Measurements from ENCODE around the gene ZBTB38.

ZBTB38 gene

DNA sequence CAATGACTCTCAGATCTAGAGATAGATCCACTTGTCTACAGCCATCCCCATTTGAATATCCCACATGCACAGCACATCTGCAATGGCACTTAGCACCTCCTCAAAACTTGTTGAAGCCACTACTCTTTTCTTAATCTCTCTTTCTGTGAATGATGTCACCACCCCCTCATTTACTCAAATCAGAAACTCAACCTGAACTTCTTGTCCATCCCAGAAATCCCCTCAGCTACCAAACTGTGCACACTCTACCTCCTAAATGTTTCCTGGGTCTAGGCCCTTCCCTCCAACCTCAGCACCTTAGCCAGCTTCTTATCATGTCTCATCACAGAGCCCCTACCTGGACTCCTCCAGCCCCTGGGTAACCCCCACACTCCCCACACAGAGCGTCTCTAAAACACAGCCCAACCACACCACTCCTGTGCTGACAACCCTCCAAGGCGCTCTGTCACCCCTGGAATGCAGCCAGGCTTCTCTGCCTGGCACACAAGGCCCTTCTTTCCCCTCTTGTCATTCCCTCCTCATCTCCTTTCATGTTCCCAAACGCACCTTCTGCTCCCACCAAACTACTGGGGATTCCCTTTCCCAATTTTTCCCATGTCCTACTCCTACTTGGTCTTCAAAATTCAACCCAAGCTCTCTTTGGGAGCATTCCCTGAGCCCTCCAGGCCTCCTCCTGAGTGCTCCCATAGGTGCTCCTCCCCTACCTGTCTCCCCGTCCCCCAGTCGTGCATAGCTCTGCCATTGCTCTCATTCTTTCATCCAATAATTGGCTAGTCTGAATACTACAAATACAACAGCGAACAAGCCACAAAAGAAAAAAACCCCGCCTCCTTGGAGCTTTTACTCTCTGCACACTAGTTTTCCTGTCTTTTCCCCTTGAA is 39.8 kb upstream of the ZBTB38 start:
- TF ChIP-seq, protein P1, sequence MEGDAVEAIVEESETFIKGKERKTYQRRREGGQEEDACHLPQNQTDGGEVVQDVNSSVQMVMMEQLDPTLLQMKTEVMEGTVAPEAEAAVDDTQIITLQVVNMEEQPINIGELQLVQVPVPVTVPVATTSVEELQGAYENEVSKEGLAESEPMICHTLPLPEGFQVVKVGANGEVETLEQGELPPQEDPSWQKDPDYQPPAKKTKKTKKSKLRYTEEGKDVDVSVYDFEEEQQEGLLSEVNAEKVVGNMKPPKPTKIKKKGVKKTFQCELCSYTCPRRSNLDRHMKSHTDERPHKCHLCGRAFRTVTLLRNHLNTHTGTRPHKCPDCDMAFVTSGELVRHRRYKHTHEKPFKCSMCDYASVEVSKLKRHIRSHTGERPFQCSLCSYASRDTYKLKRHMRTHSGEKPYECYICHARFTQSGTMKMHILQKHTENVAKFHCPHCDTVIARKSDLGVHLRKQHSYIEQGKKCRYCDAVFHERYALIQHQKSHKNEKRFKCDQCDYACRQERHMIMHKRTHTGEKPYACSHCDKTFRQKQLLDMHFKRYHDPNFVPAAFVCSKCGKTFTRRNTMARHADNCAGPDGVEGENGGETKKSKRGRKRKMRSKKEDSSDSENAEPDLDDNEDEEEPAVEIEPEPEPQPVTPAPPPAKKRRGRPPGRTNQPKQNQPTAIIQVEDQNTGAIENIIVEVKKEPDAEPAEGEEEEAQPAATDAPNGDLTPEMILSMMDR (IDR thresholded peaks at IDR 0.05; ENCODE audit: low read depth, low read length): no peak
- DNase-seq (ENCODE audit: low read depth, low spot score): no peak
- no peak overlapping the region for H3K4me3 ChIP-seq (ENCODE audit: low read depth, low read length)
- in situ Hi-C loops (cut with HindIII; ENCODE audit: low sequenced_read_pairs): no loop called here

DNA sequence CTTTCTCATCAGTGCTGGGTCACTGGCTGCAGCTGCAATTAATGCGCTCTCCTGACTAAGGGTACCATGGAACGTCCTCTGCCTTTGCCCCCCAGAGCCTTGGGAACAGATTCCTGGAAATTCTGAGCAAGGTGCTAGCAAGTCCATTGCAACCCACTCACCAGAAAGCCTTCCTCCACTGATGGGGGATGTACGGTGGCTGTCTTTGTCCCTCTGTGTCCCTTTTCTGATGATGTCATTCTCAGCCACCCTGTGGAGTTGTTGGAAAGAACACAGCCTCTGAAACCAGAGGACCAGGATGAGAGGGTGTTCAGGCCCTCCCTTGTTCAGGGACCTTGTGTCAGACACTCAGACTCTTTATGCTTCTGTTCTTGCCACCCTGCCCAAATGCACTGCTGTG is 38.1 kb upstream of the ZBTB38 start:
- no peak for DNase-seq (ENCODE audit: low read depth, low spot score)
- TF ChIP-seq, protein P1 (IDR thresholded peaks at IDR 0.05; ENCODE audit: low read depth, low read length): no peak
- H3K4me3 ChIP-seq (ENCODE audit: low read depth, low read length): no peak overlapping the region
- in situ Hi-C loops (cut with HindIII; ENCODE audit: low sequenced_read_pairs): no loop called here

DNA sequence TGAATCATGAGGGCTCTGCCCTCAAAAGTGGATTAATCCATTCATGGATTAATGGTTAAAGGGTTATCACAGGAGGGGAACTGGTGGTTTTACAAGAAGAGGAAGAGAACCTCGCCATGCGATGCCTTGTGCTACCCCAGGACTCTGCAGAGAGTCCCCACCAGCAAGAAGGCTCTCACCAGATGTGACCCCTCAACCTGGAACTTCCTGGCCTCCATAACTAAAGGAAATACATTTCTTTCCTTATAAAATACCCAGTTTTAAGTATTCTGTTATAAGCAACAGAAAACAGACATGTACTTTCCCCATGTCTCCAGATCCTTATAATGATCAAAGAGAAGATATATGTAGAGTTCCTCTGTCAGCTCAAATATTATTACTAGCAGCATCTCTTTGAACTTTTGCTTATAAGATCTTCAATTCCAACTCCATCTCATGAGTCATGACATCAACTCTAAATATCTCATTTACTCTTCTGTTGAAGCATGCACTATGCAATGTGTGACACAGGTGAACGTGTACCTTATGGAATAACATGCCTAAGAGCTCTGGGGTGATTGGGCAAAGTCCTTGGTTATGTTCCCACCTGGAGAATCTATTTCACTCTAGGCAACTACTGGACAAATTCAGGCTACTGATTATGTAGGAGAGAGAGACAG is 37.5 kb upstream of the ZBTB38 start:
- DNase-seq (ENCODE audit: low read depth, low spot score): peak; percentile 28
- TF ChIP-seq, protein P1 (IDR thresholded peaks at IDR 0.05; ENCODE audit: low read depth, low read length): no peak
- no peak overlapping the region for H3K4me3 ChIP-seq (ENCODE audit: low read depth, low read length)
- in situ Hi-C loops (cut with HindIII; ENCODE audit: low sequenced_read_pairs): no loop called here

DNA sequence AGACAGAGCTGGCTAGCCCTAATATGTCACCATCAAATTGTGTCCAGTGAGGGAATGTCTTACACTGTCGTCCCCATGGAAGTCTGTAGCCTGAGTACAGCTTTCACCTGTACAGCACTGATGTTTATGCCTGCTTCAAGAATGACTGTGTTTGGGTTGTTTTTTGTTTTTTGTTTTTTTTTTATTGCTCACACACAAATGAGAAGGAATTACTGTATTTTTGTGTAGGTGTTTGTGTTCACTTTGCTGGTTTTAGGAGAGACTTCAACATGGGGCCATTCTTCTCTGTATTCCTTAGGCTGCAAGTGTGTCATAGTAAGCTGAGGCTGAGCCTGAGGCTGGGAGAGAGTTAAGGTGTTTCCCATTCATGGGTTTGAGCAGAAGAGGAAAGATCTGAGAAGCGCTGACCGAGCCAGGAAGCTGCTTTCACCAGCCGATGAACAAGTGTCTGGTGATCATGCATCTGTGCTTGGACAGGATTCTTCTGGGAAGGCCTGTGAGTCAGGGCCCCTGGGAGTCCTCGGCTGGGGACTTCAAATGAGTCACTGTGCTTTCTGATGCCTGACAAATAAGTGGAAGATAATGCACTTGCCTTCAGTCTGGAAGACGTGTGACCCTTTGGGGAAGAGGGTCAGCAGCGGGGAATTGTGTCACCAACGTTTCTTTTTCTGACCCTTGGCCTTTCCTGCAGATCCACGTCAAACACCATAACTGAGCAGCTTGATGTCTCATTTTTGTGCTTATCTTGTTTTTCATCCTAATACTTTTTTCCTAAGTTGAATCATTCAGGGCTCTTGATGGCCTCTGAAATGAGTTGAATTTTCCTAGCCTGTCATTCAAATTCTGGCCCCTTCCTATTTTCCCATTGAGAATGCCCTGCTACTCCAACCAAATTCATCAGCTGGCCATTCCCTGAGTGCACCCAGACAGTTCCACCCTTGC is 36.7 kb upstream of the ZBTB38 start:
- H3K4me3 ChIP-seq (ENCODE audit: low read depth, low read length): no peak overlapping the region
- in situ Hi-C loops (cut with HindIII; ENCODE audit: low sequenced_read_pairs): no loop called here
- TF ChIP-seq, protein P1 (IDR thresholded peaks at IDR 0.05; ENCODE audit: low read depth, low read length): no peak
- peak; percentile 98 for DNase-seq (ENCODE audit: low read depth, low spot score)

DNA sequence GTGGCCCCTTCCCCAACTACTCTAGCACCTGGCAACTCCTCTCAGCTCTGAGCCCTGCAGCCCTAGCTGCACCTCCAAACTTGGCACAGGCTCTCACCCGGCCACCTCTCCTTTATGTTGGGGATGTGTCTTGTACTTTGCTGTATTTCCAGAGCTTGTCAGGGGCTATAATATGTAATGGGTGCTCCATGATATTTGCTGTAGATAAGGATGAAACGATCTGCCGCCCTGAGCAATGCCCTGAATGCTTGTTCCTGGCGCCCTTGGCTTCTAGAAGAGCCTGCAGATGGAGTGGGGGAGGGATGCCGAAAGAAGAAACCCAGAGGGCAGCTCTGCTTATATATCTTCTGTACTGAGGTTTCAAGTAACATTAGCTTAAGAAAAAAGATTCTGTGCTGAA is 35.9 kb upstream of the ZBTB38 start:
- no peak overlapping the region for H3K4me3 ChIP-seq (ENCODE audit: low read depth, low read length)
- in situ Hi-C loops (cut with HindIII; ENCODE audit: low sequenced_read_pairs): no loop called here
- TF ChIP-seq, protein P1 (IDR thresholded peaks at IDR 0.05; ENCODE audit: low read depth, low read length): no peak
- DNase-seq (ENCODE audit: low read depth, low spot score): no peak

Data from astrocyte of the spinal cord (primary cell).